Trophoblast cell (in vitro differentiated cells and primary cell): Measurements from ENCODE around the gene CHRNG.

ENCODE experiments used
- DNase-seq, 2 donors: peaks; one replicate each; pipeline ENCODE4 v3.0.0-alpha.2; 2016
- H2AFZ ChIP-seq: 2 replicates; pipeline ENCODE4 v1.6.1; 2013; ENCODE audit warnings: low read length, moderate library complexity, mild to moderate bottlenecking; ENCODE audit not compliant: insufficient read depth, poor library complexity
- H2AK5ac ChIP-seq: 2 replicates; pipeline ENCODE4 v1.6.1; 2013; ENCODE audit warnings: mild to moderate bottlenecking, low read length
- H2BK120ac ChIP-seq: 2 replicates; pipeline ENCODE4 v1.6.1; 2013; ENCODE audit warnings: low read length, mild to moderate bottlenecking, moderate library complexity; ENCODE audit not compliant: insufficient read depth, poor library complexity
- H2BK12ac ChIP-seq: 2 replicates; pipeline ENCODE4 v1.6.1; 2013; ENCODE audit warnings: mild to moderate bottlenecking, low read length, moderate library complexity
- H2BK5ac ChIP-seq: 2 replicates; pipeline ENCODE4 v1.6.1; 2013; ENCODE audit warnings: low read length, low read depth, moderate library complexity, mild to moderate bottlenecking; ENCODE audit not compliant: poor library complexity
- H3K14ac ChIP-seq: 2 replicates; pipeline ENCODE4 v1.6.1; 2013; ENCODE audit warnings: mild to moderate bottlenecking, low read length
- H3K18ac ChIP-seq: 2 replicates; pipeline ENCODE4 v1.6.1; 2013; ENCODE audit warnings: mild to moderate bottlenecking, low read length
- H3K23ac ChIP-seq: 2 replicates; pipeline ENCODE4 v1.6.1; 2013; ENCODE audit warnings: low read length
- H3K27ac ChIP-seq: 2 replicates; pipeline ENCODE4 v1.5.1; 2013; ENCODE audit warnings: low read depth, mild to moderate bottlenecking, inconsistent platforms, low read length, moderate library complexity
- H3K27me3 ChIP-seq: 2 replicates; pipeline ENCODE4 v1.6.1; 2013; ENCODE audit warnings: inconsistent platforms, mild to moderate bottlenecking, low read length, moderate library complexity; ENCODE audit not compliant: insufficient read depth
- H3K36me3 ChIP-seq, 2 experiments: 1 replicate in 1 of 2; 2 replicates in 1 of 2; pipeline ENCODE4 v1.6.1; 2013; ENCODE audit warnings: low read length in 2 of 2, mild to moderate bottlenecking in 2 of 2, moderate library complexity in 1 of 2; ENCODE audit not compliant: insufficient read depth in 2 of 2, control insufficient read depth in 1 of 2
- H3K4ac ChIP-seq: 2 replicates; pipeline ENCODE4 v1.6.1; 2013; ENCODE audit warnings: low read depth, mild to moderate bottlenecking, low read length, moderate library complexity
- H3K4me1 ChIP-seq, 2 experiments: 1 replicate in 1 of 2; 2 replicates in 1 of 2; pipeline ENCODE4 v1.6.1; 2013; ENCODE audit warnings: low read length in 2 of 2, mild to moderate bottlenecking in 2 of 2, moderate library complexity in 1 of 2; ENCODE audit not compliant: insufficient read depth in 2 of 2, control insufficient read depth in 1 of 2
- H3K4me2 ChIP-seq: 2 replicates; pipeline ENCODE4 v1.6.1; 2013; ENCODE audit warnings: inconsistent platforms, mild to moderate bottlenecking, low read length, moderate library complexity
- H3K4me3 ChIP-seq: 2 replicates; pipeline ENCODE4 v1.5.1; 2013; ENCODE audit warnings: mild to moderate bottlenecking, low read depth, low read length, inconsistent platforms
- H3K79me1 ChIP-seq: one replicate; pipeline ENCODE4 v1.6.1; 2013; ENCODE audit warnings: low read length
- H3K79me2 ChIP-seq: 2 replicates; pipeline ENCODE4 v1.6.1; 2013; ENCODE audit warnings: low read length, mild to moderate bottlenecking; ENCODE audit not compliant: control insufficient read depth, insufficient read depth, poor library complexity
- H3K9ac ChIP-seq: 2 replicates; pipeline ENCODE4 v1.6.1; 2013; ENCODE audit warnings: mild to moderate bottlenecking, low read length
- H3K9me3 ChIP-seq: 2 replicates; pipeline ENCODE4 v1.6.1; 2013; ENCODE audit warnings: low read depth, mild to moderate bottlenecking, control low read depth, inconsistent platforms, low read length; ENCODE audit not compliant: insufficient read depth
- H4K12ac ChIP-seq: 2 replicates; pipeline ENCODE4 v1.6.1; 2013; ENCODE audit warnings: low read depth, mild to moderate bottlenecking, low read length, moderate library complexity
- H4K8ac ChIP-seq: 2 replicates; pipeline ENCODE4 v1.6.1; 2013; ENCODE audit warnings: low read depth, mild to moderate bottlenecking, low read length, moderate library complexity
- H4K91ac ChIP-seq: one replicate; pipeline ENCODE4 v1.6.1; 2013; ENCODE audit warnings: low read depth, mild to moderate bottlenecking, low read length, moderate library complexity
- WGBS: extraction: QIAGEN DNeasy Blood & Tissue Kit; methylation state at CpG from one replicate; pipeline ENCODE4 v1.1.7; 2013; ENCODE audit warnings: missing lambda C conversion rate; ENCODE audit not compliant: insufficient read length, insufficient coverage; ENCODE audit errors: extremely low coverage; 5-methylcytosine and 5-hydroxymethylcytosine counted together

The CHRNG gene

DNA sequence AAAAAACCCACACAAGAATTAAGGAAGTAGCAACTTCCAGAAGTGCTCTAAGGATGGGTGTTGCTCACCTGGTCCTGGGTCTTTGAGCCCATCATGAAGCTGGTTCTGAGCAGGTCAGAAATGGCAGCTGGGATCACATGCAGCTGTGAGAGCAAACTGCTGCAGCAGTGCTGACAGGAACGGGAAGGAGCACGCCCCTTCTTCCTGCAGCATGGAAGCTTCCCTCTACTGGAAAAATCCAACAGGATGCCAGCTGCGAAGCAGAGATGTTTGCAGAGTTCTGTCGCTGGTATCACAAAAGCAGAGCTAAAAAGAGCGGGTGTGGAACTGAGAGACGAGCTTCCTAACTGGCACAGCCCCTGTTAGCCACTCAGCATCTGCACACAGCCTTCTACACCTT, 44.7 kb downstream of the CHRNG start:
- Histone ChIP-seq H3K14ac (no peak overlapping the region), H2AFZ (no peak overlapping the region), H3K4me2 (no peak overlapping the region), H4K91ac (no peak overlapping the region), H3K4me3 (no peak overlapping the region), H3K79me1 (no peaks in the 10 kb centered on the region), H3K9ac (no peak overlapping the region), H4K8ac (no peak overlapping the region), H2BK5ac (no peak overlapping the region), H3K23ac (no peak overlapping the region), H3K27ac (no peak overlapping the region), H4K12ac (no peak overlapping the region), H3K36me3 (peaks cover 5 to 13% of the 10 kb centered on the region in 2 experiments), H3K4me1 (peaks cover 0 to 2% of the 10 kb centered on the region in 2 experiments), H2AK5ac (no peak overlapping the region), H3K79me2 (no peaks in the 10 kb centered on the region), H3K18ac (no peak overlapping the region), H3K9me3 (no peaks in the 10 kb centered on the region), H3K27me3 (no peaks in the 10 kb centered on the region), H2BK12ac (no peak overlapping the region), H2BK120ac (no peak overlapping the region), H3K4ac (no peak overlapping the region)
- no peak for DNase-seq
- no CpG with 5 or more reads among the region's 6 CpGs for WGBS

- Histone ChIP-seq H3K27ac (no peak overlapping the region), H3K4ac (no peak overlapping the region), H2BK120ac (no peak overlapping the region), H4K12ac (no peak overlapping the region), H3K4me1 (peaks cover 0 to 2% of the 10 kb centered on the region in 2 experiments), H3K4me3 (no peak overlapping the region), H3K9me3 (no peaks in the 10 kb centered on the region), H2AFZ (no peak overlapping the region), H4K91ac (no peak overlapping the region), H3K23ac (no peak overlapping the region), H3K14ac (no peak overlapping the region), H3K18ac (no peak overlapping the region), H2AK5ac (no peak overlapping the region), H3K27me3 (no peaks in the 10 kb centered on the region), H3K9ac (no peak overlapping the region), H2BK5ac (no peak overlapping the region), H4K8ac (no peak overlapping the region), H3K4me2 (no peak overlapping the region), H3K79me1 (no peaks in the 10 kb centered on the region), H2BK12ac (no peak overlapping the region), H3K79me2 (no peaks in the 10 kb centered on the region), H3K36me3 (peaks cover 2% of the 10 kb centered on the region in 2 experiments)
- no CpG with 5 or more reads among the region's 5 CpGs for WGBS
- DNase-seq, result no peak
Observed at GRCh38 chr2:232586943-232587505, 47.5 kb downstream of the CHRNG start.

- H2BK5ac ChIP-seq, result no peak overlapping the region
- H3K9me3 ChIP-seq, result no peaks in the 10 kb centered on the region
- H2AK5ac ChIP-seq, result no peak overlapping the region
- no CpG with 5 or more reads among the region's 7 CpGs for WGBS
- H3K18ac ChIP-seq, result no peak overlapping the region
- no peak overlapping the region for H3K9ac ChIP-seq
- H3K4ac ChIP-seq, result no peak overlapping the region
- no peak overlapping the region for H3K27ac ChIP-seq
- H3K14ac ChIP-seq, result no peak overlapping the region
- H3K23ac ChIP-seq, result no peak overlapping the region
- DNase-seq, result no peak
- H3K4me2 ChIP-seq, result no peak overlapping the region
- H2AFZ ChIP-seq, result no peak overlapping the region
- no peak overlapping the region for H4K8ac ChIP-seq
- peaks cover 0 to 2% of the 10 kb centered on the region in 2 experiments for H3K4me1 ChIP-seq
- H3K4me3 ChIP-seq, result no peak overlapping the region
- H3K79me2 ChIP-seq, result no peaks in the 10 kb centered on the region
- no peak overlapping the region for H4K12ac ChIP-seq
- peaks cover under 1 to 2% of the 10 kb centered on the region in 2 experiments for H3K36me3 ChIP-seq
- no peaks in the 10 kb centered on the region for H3K27me3 ChIP-seq
- no peak overlapping the region for H2BK120ac ChIP-seq
- no peaks in the 10 kb centered on the region for H3K79me1 ChIP-seq
- no peak overlapping the region for H4K91ac ChIP-seq
- H2BK12ac ChIP-seq, result no peak overlapping the region
Observed at GRCh38 chr2:232587512-232587911, 48.0 kb downstream of the CHRNG start.

DNA sequence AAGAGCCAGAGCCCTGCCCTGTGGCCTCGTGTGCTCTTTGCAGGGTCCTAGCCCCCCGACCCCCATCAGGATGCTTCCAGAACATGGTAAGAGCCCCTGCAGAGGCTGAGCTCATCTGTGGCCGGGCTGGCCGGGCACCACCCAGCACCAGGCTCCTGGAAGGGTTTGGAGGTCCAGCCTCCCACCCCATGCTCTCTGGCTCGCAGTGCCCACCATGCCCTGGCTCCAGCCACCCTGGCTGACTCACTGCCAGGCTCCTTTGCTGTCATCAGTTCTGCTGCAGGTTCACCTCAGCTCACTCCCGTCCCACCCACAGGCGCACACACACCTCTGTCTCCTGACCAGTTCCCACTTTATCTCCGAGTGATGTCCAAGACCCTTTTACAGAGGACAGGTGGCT, 48.5 kb downstream of the CHRNG start:
- Histone ChIP-seq H3K79me2 (no peaks in the 10 kb centered on the region), H4K12ac (no peak overlapping the region), H3K23ac (no peak overlapping the region), H3K9me3 (no peaks in the 10 kb centered on the region), H3K18ac (no peak overlapping the region), H3K4me2 (no peak overlapping the region), H4K8ac (no peak overlapping the region), H2BK12ac (no peak overlapping the region), H3K4me3 (no peak overlapping the region), H3K36me3 (peaks cover 0 to under 1% of the 10 kb centered on the region in 2 experiments), H2AK5ac (no peak overlapping the region), H2BK120ac (no peak overlapping the region), H3K4me1 (peaks cover 0 to 4% of the 10 kb centered on the region in 2 experiments), H2BK5ac (no peak overlapping the region), H3K4ac (no peak overlapping the region), H3K9ac (no peak overlapping the region), H3K27ac (no peak overlapping the region), H4K91ac (no peak overlapping the region), H2AFZ (no peak overlapping the region), H3K27me3 (no peaks in the 10 kb centered on the region), H3K79me1 (no peaks in the 10 kb centered on the region), H3K14ac (no peak overlapping the region)
- DNase-seq, result no peak
- WGBS, result no CpG with 5 or more reads among the region's 8 CpGs
